Left lung (tissue), 10 donors: ENCODE measurements around the gene NTRK2. TPM values are rescaled to one million over a fixed set of nuclear protein-coding genes. Genes with fewer than 3 reads are reported as not detected.

Experiments
- ATAC-seq: fragments of 200-7000 bp; cut with Tn5 transposase; one replicate; pipeline ENCODE4 v1.9.1; 2020; ENCODE audit warnings: moderate library complexity
- DNase-seq, 4 donors: peaks; one replicate each; pipeline ENCODE4 v3.0.0-alpha.2; 2013 to 2020
- H3K27ac ChIP-seq, 2 donors: fragments of 200-600 bp; sonication (generic) in 1 of 2; one replicate each; pipeline versions ENCODE4 v1.5.0 to v1.8.0; 2020 to 2021
- H3K27me3 ChIP-seq, 2 donors: fragments of 200-600 bp; sonication (generic) in 1 of 2; one replicate each; pipeline versions ENCODE4 v1.5.0 to v1.8.0; 2020 to 2021
- H3K36me3 ChIP-seq, 2 donors: fragments of 200-600 bp; sonication (generic) in 1 of 2; one replicate each; pipeline versions ENCODE4 v1.5.0 to v1.8.0; 2020 to 2021
- H3K4me1 ChIP-seq, 2 donors: fragments of 200-600 bp; one replicate each; pipeline ENCODE4 v1.8.0; 2021
- H3K4me3 ChIP-seq, 2 donors: fragments of 200-600 bp; sonication (generic) in 1 of 2; one replicate each; pipeline versions ENCODE4 v1.5.0 to v1.8.0; 2020 to 2021; ENCODE audit warnings: mild to moderate bottlenecking in 1 of 2
- H3K9me3 ChIP-seq, 2 donors: fragments of 200-600 bp; sonication (generic) in 1 of 2; one replicate each; pipeline versions ENCODE4 v1.5.0 to v1.8.0; 2020 to 2021
- intact Hi-C, 2 donors: fragments of 100-400 bp; cut with DNase I; formaldehyde crosslinking; loops; one replicate each; pipeline versions ENCODE4 v1.11.2 to v1.14.2; 2022
- polyA plus RNA-seq, 6 donors: library from polyadenylated mRNA; unstranded; fragments of 120-200 nt; gene quantifications; one replicate each; pipeline ENCODE4 v1.2.1, GENCODE V29; 2013; ENCODE audit not compliant: insufficient read length in 6 of 6
- total RNA-seq, 2 donors: library from RNA; stranded (reverse); fragmentation: NEBNext Ultra II Directional; extraction: Animal tissue kit (Norgen Biotek cat#: 25700); gene quantifications; one replicate each; pipeline ENCODE4 v1.2.1, GENCODE V29; 2021
- TF ChIP-seq, protein P1 (sequence below), 2 donors: fragments of 200-600 bp; sonication (generic) in 1 of 2; IDR thresholded peaks; one replicate each; pipeline versions ENCODE4 v1.5.0 to v1.8.0; 2021; ENCODE audit warnings: antibody characterized with exemption in 2 of 2
- donor health status: DM: no; HTN: yes; CAD: no.
- donor health status: DM: no; HTN: no; CAD: no.

The NTRK2 gene
- total and polyA plus RNA-seq, 8 donors = 0.29 to 3.8 (median 1.7) TPM

DNA sequence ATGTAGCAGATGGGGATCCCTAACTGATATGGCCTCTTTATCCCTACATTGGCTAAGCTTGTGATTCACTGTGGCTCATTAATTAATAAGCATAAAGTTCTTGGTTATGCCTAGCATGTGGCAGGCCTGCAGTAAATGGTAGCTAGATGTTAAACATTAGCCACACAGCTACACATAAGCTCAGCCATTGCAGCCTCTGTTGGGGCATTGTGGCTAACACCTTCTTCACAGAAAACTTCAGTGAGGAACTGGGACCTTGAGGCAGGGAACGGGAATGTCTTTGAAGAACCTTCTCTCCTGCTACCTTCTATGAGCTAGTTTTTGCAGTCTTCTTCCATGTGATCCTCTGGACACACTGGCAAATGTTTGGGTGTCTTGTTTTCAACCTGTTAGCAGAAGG lies 338.2 kb downstream of the NTRK2 start:
- DNase-seq (no peak), ATAC-seq (no peak)
- Histone ChIP-seq H3K27me3 (no peaks in the 10 kb centered on the region), H3K36me3 (no peaks in the 10 kb centered on the region), H3K4me3 (no peak overlapping the region), H3K4me1 (no peaks in the 10 kb centered on the region), H3K27ac (no peak overlapping the region), H3K9me3 (no peaks in the 10 kb centered on the region)
- TF ChIP-seq, protein P1, sequence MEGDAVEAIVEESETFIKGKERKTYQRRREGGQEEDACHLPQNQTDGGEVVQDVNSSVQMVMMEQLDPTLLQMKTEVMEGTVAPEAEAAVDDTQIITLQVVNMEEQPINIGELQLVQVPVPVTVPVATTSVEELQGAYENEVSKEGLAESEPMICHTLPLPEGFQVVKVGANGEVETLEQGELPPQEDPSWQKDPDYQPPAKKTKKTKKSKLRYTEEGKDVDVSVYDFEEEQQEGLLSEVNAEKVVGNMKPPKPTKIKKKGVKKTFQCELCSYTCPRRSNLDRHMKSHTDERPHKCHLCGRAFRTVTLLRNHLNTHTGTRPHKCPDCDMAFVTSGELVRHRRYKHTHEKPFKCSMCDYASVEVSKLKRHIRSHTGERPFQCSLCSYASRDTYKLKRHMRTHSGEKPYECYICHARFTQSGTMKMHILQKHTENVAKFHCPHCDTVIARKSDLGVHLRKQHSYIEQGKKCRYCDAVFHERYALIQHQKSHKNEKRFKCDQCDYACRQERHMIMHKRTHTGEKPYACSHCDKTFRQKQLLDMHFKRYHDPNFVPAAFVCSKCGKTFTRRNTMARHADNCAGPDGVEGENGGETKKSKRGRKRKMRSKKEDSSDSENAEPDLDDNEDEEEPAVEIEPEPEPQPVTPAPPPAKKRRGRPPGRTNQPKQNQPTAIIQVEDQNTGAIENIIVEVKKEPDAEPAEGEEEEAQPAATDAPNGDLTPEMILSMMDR (IDR thresholded peaks at IDR 0.05) = no peak
- intact Hi-C loops = no loop called here

DNA sequence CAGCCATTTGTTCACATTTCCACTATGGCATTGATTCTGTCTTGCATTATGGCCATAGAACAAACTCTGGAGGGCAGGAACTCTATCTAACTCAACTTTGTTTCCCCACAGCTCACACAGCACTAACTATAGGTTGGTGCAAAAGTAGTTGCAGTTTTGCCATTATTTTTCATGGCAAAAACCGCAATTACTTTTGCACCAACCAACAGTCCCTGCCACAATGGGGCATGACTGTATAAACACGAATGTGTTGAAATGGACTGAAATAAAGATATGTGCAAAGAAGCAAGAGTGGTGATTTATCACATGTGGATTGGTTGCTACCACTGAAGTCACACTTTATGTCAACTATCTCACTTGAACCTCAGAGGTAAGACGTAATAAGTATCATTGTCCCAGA lies 338.7 kb downstream of the NTRK2 start:
- no peak for DNase-seq
- intact Hi-C loops = no loop called here
- TF ChIP-seq, protein P1 (IDR thresholded peaks at IDR 0.05) = no peak
- Histone ChIP-seq H3K9me3 (no peaks in the 10 kb centered on the region), H3K4me3 (no peak overlapping the region), H3K27ac (no peak overlapping the region), H3K27me3 (no peaks in the 10 kb centered on the region), H3K36me3 (no peaks in the 10 kb centered on the region), H3K4me1 (no peaks in the 10 kb centered on the region)
- no peak for ATAC-seq

GRCh38 chr9:85009251-85009650 lies 339.7 kb downstream of the NTRK2 start:
- Histone ChIP-seq H3K4me1 (no peaks in the 10 kb centered on the region), H3K36me3 (no peaks in the 10 kb centered on the region), H3K27me3 (no peaks in the 10 kb centered on the region), H3K9me3 (no peaks in the 10 kb centered on the region), H3K27ac (no peak overlapping the region), H3K4me3 (no peak overlapping the region)
- ATAC-seq (no peak), DNase-seq (no peak)
- TF ChIP-seq, protein P1 (IDR thresholded peaks at IDR 0.05) = no peak
- intact Hi-C loops = no loop called here

- H3K4me1 ChIP-seq = no peaks in the 10 kb centered on the region
- no peak for DNase-seq
- H3K27me3 ChIP-seq = no peaks in the 10 kb centered on the region
- TF ChIP-seq, protein P1 (IDR thresholded peaks at IDR 0.05) = no peak
- no peak overlapping the region for H3K27ac ChIP-seq
- no peaks in the 10 kb centered on the region for H3K36me3 ChIP-seq
- H3K4me3 ChIP-seq = no peak overlapping the region
- intact Hi-C loops = no loop called here
- no peak for ATAC-seq
- H3K9me3 ChIP-seq = no peaks in the 10 kb centered on the region
Measured at GRCh38 chr9:85013703-85014102, 344.2 kb downstream of the NTRK2 start.

- Histone ChIP-seq H3K27ac (no peak overlapping the region), H3K36me3 (no peaks in the 10 kb centered on the region), H3K4me1 (no peaks in the 10 kb centered on the region), H3K4me3 (no peak overlapping the region), H3K9me3 (no peaks in the 10 kb centered on the region), H3K27me3 (no peaks in the 10 kb centered on the region)
- no peak for DNase-seq
- intact Hi-C loops = no loop called here
- TF ChIP-seq, protein P1 (IDR thresholded peaks at IDR 0.05) = no peak
- no peak for ATAC-seq
Measured at GRCh38 chr9:85014292-85014691, 344.8 kb downstream of the NTRK2 start.
